Fibroblast of skin of left biceps (primary cell): ENCODE results near the gene CLTCL1.

Experiments
- DNase-seq, 2 experiments: peaks; one replicate each; pipeline ENCODE4 v3.0.0-alpha.2; 2013; ENCODE audit warnings: low read depth in 2 of 2

CLTCL1 gene

DNA sequence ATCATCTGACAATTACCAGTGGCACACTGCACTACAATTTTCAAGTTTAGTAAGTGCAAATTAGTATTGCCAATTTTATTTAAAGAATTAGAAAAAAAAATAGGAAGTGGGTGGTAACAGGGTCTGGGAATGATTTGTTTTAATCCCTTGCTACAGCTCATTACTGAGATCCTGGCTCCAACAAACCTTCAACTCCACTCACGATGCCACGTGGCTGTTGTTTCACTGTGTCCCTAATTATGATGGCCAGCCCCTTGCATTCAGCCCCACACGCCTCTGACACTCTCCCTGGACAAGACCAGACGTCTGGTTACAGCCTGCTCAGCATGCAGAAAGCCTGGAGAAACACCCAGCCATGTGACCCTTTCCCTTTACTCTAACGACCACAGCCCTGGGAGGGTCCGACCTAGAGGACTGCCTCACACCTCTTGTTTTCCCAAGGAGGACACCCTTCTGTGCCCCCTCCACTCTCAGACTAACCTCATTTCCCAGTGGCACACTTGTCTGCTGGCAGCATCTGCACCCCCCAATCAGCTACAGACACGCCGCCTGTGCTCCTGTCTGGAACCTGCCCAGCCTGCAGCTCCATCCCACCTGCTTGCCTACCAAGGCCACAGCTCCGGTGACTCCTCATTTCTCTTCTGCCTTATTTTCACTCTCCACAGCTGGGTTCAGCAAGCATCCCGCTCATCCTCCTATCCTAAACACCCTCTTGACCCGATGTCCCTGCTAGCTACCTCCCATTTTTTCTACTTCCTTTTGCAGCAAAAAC, 94.5 kb downstream of the CLTCL1 start:
- no peak for DNase-seq

GRCh38 chr22:19195796-19196731, 95.5 kb downstream of the CLTCL1 start:
- DNase-seq, result no peak

DNA sequence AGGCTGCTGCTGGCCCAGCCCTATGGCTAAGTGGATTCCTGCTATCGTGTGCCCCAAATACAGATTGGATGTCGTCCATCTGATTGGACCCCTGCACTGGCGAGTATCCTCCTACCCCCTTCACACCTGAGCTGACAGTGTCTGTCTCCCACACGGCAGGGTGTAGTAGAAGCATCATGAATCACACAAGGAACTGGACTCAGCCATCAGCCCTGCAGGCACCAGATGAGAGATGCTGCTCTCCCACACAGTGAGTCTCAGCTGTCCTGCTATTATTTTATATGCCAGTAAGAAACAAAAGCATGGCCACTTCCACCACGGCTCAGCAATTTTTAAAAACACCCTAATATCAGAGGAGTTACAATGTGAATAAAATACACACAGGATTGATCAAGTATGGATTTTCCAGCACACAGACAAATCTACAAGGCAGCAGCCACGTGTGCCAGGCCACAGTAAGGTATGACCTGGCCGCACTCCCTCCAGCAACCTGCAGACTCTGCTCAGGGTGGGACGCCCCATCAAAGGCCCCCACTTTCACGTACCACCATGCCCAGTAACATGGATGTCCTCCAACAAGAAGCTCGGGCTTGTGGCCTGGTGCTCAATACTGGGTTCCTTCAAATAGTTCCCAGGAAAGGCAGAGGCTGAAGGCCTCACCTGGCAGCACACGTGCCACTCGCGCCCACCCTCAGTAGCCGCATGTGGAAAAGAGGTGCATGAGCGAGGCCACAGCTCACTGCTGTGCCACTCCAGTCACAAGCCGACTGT, 96.6 kb downstream of the CLTCL1 start:
- no peak for DNase-seq

- no peak for DNase-seq
Measured at GRCh38 chr22:19193879-19194278, 97.6 kb downstream of the CLTCL1 start.

- DNase-seq, result no peak
Measured at GRCh38 chr22:19187716-19188563, 103.6 kb downstream of the CLTCL1 start.

GRCh38 chr22:19184276-19184997, 107.1 kb downstream of the CLTCL1 start:
- no peak for DNase-seq

- DNase-seq, result no peak
Measured at GRCh38 chr22:19183216-19183615, 108.3 kb downstream of the CLTCL1 start.

DNA sequence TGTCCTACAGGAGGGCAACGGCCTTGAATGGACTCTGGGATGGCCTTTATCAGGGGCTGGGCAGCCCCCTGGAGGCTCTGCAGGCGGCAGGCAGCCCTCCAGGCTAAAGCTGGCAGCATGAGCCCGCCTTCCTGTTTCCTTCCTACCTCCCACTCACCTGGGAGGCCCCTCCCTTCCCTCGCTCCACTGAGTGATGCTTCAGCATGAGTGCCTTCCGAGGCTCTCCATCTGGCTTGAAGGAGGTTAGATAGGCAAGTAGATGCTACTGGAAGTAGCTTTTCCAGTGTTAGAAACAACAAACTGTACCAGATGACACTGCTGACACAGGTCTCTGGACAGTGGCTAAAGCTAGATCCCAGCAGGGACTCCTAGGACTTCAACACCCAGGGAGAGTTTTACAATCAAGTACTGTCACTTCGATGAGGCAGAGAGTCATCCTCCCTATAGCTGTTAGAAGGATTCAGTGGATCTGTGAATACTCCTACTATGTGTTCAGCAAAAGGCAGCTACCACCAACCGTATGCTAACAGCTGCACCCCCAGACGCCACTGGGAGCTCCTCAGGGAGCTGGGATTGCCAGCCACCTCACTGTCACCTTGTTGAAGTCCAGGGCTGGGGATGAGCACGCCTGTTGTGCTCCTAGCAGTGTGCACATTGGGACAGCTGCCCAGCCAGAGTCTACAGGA, 108.9 kb downstream of the CLTCL1 start:
- DNase-seq, result no peak

DNA sequence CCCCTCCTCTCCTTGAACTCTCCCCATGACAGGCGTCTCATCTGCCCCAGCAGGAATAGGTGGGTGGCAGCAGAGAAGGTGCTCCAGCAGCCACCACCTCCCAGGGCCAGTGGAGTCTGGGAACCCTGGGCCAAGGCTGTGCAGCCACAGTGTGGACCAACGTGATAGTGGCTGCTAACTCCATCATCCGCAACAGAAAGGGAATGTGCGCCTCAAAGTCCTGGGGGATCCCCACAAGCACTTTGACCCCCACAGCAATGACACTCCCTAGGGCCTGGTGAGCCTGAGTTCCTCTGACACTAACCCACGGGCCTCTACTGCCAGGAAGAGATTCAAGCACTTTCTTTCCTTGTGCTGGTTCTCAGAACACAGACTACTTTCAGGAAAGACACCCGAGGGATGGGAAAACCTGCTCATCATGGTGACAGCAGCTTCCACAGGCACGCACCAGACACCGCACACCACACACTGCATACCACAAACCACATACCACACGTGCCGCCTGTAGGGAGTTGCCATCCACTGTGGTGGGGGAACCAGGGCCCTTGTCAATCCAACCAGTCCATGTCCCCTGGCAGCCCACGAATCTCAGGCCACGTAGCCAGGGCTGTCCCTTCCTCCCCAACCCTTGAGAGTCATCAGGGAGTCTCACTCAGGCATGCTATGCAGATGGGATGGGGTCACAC, 109.6 kb downstream of the CLTCL1 start:
- no peak for DNase-seq

DNA sequence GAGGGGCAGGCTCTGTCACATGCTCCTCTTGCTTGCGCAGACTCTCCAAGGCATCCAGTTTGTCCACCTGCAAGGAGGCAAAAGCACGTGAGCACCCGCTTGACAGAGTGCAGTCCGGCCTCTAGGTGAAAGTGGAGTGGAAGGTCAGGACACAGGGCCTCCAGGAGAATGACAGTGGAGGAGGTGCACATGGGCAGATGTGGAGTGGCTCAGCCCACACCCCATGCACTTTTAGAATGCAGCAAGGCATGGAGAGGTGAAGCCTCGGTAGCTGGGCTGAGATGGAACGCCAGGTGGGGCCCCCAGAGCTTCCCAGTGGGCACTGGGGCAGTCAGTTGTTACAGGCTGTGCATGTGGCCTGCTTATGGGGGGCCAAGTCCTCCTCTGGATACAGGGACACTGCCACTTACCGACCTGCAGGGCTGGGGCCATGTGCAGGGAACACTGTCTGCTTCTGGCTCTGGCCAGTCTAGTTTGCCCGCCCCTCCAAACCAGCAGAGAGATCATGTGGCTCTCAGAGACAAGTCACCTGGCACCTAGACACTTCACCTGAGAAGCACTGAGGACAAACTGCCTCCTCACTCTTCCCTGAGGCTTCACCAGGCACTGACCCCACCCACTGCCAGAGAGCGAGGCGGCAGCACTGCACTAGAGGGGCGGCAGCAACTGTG, 110.6 kb downstream of the CLTCL1 start:
- no peak for DNase-seq

GRCh38 chr22:19180234-19180633, 111.3 kb downstream of the CLTCL1 start:
- DNase-seq, result no peak

DNA sequence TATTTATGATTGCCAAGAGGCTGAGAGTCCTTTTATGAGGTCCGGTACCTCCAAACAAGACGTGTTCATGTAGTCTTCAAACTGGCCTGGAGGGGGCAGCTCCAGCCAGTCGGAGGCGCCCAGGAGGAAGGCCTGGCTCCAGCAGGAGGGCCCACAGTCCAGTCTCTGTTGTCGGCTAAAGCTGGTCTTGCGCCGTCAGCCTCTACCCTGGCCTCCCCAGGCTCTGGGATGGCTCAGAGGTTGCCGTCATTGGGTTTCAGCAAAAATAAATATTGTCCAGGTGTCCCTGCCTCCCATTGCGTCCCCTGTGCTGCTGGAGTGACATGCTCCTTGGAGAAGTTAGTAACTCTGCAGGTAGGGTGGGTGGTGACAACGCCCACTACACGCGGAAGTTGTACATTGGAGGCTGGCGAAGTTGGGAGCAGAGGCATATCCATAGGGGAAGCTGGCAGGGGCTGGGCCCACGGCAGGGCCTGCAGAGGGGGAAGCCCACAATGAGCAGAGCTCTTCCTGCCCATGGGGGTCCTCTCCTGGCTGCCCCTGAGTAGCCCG, 111.9 kb downstream of the CLTCL1 start:
- peak in 1 of 2 experiments; percentile 41 for DNase-seq

GRCh38 chr22:19178657-19179496, 112.6 kb downstream of the CLTCL1 start, which contains the start of gene SLC25A1:
SLC25A1 (minus strand) TSS chr22:19178736; CDS start chr22:19178673, 63 bp downstream.
- peak; percentile 65 to 74 for DNase-seq

DNA sequence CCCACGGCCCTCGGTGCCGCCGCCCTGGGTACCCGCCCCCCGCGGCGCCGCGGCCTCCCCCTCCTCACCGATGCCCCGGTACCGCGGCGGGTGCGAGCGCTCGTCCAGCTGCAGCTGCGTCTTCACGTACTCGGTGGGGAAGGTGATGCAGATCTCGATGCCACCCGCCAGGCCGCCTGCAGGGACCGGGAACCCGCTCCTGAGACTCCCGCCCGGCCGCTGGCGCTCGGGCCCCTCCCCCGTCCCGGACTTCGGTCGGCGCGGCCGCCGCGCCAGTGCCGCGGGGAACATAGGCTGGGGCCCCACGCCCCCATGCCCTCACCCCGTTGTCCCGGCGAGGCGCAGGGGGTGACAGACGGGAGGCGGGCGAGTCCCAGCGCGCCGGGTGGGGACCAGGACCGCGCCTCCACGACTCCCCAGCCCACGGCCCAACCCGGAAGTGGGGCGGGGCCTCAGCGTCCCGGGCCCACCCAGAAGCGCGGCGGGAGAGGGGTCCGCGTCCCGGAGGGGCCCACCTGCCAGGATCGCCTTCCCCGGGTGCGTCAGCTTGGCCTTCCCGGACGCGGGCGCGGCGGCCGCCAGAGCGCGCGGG, 113.4 kb downstream of the CLTCL1 start:
- no peak for DNase-seq

DNA sequence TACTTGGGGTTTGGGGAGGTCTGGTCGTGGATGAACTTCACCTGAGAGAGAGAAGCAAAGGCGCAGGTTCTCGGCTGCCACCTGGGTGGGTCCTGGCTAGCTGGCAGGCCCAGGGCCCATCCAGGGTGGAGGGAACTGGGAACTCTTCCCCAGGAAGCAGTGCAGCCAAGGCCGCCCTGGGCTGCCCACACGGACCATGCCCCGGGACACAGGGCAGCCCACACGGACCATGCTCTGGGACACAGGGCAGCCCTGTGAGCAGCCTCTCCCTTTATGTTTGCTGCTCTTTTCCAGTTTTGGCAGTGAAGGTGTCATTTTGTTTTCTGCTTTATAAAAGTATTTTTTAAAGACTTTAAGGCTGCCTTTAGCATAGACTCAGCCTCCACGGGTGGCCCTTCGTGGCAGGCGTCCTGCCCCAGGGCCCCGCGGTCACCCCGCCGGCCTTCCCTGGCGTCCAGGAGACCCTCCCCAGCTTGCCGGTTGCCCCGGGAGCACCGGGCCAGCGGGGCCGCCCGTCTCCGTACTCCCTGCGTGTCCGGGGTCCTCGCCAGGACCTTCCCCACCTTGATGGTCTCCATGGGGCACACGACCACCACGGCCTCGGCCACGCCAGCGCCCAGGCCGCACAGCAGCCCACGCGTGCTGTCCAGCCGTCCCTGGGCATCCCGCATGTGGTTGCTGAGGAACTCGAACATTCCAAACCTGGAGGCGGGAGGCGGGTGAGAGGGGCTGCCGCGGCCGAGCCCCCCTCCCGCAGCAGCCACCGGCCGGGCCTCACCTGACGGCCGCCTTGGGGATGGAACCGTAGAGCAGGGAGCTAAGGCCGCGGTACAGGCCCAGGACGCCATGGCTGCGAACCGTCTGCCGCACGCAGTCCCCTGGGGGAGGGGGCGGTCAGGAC, 114.1 kb downstream of the CLTCL1 start:
- DNase-seq, result no peak

GRCh38 chr22:19176732-19177131, 114.8 kb downstream of the CLTCL1 start:
- DNase-seq, result no peak
